Heart left ventricle (tissue), 16 donors: ENCODE results near the gene EPGN. TPM values are rescaled to one million over a fixed set of nuclear protein-coding genes. Genes with fewer than 3 reads are reported as not detected.

Source experiments
- ATAC-seq, 4 donors: fragments of 200-7000 bp; cut with Tn5 transposase; one replicate each; pipeline ENCODE4 v1.9.1; 2020 to 2022; ENCODE audit warnings: moderate library complexity in 4 of 4, mild to moderate bottlenecking in 3 of 4, moderate number of reproducible peaks in 1 of 4
- DNase-seq, 5 donors: peaks; one replicate each; pipeline ENCODE4 v3.0.0-alpha.2; 2020
- H3K27ac ChIP-seq, 12 donors: fragments of 200-600 bp; sonication (generic) in 4 of 12; one replicate each; pipeline versions ENCODE4 v1.5.0 to v1.8.0; 2016 to 2022; ENCODE audit warnings: mild to moderate bottlenecking in 2 of 12
- H3K27me3 ChIP-seq, 9 donors: fragments of 200-600 bp; sonication (generic) in 2 of 9; one replicate each; pipeline versions ENCODE4 v1.5.1 to v1.8.0; 2016 to 2022; ENCODE audit warnings: mild to moderate bottlenecking in 3 of 9
- H3K36me3 ChIP-seq, 9 donors: fragments of 200-600 bp; sonication (generic) in 2 of 9; one replicate each; pipeline versions ENCODE4 v1.5.0 to v1.8.0; 2018 to 2022; ENCODE audit warnings: mild to moderate bottlenecking in 2 of 9
- H3K4me1 ChIP-seq, 12 donors: fragments of 200-600 bp; sonication (generic) in 4 of 12; one replicate each; pipeline versions ENCODE4 v1.5.0 to v1.8.0; 2016 to 2022; ENCODE audit warnings: mild to moderate bottlenecking in 3 of 12
- H3K4me3 ChIP-seq, 12 donors: fragments of 200-600 bp; sonication (generic) in 4 of 12; one replicate each; pipeline versions ENCODE4 v1.5.0 to v1.8.0; 2017 to 2022; ENCODE audit warnings: mild to moderate bottlenecking in 9 of 12, moderate library complexity in 4 of 12
- H3K9me3 ChIP-seq, 12 donors: fragments of 200-600 bp; sonication (generic) in 4 of 12; one replicate each; pipeline versions ENCODE4 v1.5.0 to v1.8.0; 2016 to 2022; ENCODE audit warnings: mild to moderate bottlenecking in 1 of 12
- POLR2A ChIP-seq, 2 donors: fragments of 450-650 bp; IDR thresholded peaks; one replicate each; pipeline ENCODE4 v1.6.1; 2017; ENCODE audit warnings: antibody characterized with exemption in 2 of 2, mild to moderate bottlenecking in 2 of 2, moderate library complexity in 2 of 2
- WGBS, 4 donors: extraction: QIAGEN DNeasy Blood & Tissue Kit in 2 of 4; methylation state at CpG; one replicate each; pipeline versions ENCODE4 v1.1.5 to v1.1.7; 2013 to 2018; 5-methylcytosine and 5-hydroxymethylcytosine counted together
- intact Hi-C, 10 donors: fragments of 100-400 bp; cut with DNase I; formaldehyde crosslinking; loops; one replicate each; pipeline versions ENCODE4 v1.11.1 to v1.14.2; 2022
- polyA plus RNA-seq, 2 donors: library from polyadenylated mRNA; stranded (reverse); fragments of 200-250 nt; gene quantifications; one replicate each; pipeline ENCODE4 v1.2.3, GENCODE V29; 2013
- total RNA-seq, 9 donors: library from RNA; depleted of rRNA in 2 of 9; stranded (reverse); fragments of >200 nt in 2 of 9; fragmentation: NEBNext Ultra II Directional in 3 of 9; extraction: Animal tissue kit (Norgen Biotek cat#: 25700) in 3 of 9; gene quantifications; one replicate each; pipeline versions ENCODE4 v1.1.0 to v1.2.4, GENCODE V29; 2016 to 2023
- TF ChIP-seq, protein P1 (sequence below), 12 donors: fragments of 200-600 bp; sonication (generic) in 4 of 12; IDR thresholded peaks; one replicate each; pipeline versions ENCODE4 v1.5.0 to v1.8.0; 2018 to 2022; ENCODE audit warnings: antibody characterized with exemption in 12 of 12, mild to moderate bottlenecking in 5 of 12
- donor health status: ischemic (EF 13 %, LVEDD 7.1; RV severe dilation, severe dysfunction).
- donor health status: healthy with polysubstance abuse.
- donor health status: DM: no; HTN: yes; CAD: no.
- donor health status: DM: no; HTN: no; CAD: no.
- donor health status: ischemic (EF 25% LVEDD 6.9; RV normal size, moderate dysfunction).
- donor health status: ischemic (EF 25% LVEDD 5.7; RV mildly dilated, moderate dysfunction).
- donor health status: healthy.
- donor health status: DM: yes; HTN: yes; CAD: no.
- donor health status: ischemic (EF 35%, LVEDD 5.7; RV mildly dilated, moderate dysfunction).
- donor health status: nonischemic (EF 11% LVEDD 7.7; RV severe dilation, severe dysfunction).
- donor health status: DM: yes; HTN: yes; CAD: no.
- donor health status: PGD.
- donor health status: ischemic (EF 29% LVEDD 5.4; RV normal size, mild dysfunction).
- donor health status: nonischemic (EF 23%, LVEDD 6.1; RV moderate dilation, normal function).

EPGN gene
- total and polyA plus RNA-seq, 11 donors: 5.8 TPM; not detected in 10

DNA sequence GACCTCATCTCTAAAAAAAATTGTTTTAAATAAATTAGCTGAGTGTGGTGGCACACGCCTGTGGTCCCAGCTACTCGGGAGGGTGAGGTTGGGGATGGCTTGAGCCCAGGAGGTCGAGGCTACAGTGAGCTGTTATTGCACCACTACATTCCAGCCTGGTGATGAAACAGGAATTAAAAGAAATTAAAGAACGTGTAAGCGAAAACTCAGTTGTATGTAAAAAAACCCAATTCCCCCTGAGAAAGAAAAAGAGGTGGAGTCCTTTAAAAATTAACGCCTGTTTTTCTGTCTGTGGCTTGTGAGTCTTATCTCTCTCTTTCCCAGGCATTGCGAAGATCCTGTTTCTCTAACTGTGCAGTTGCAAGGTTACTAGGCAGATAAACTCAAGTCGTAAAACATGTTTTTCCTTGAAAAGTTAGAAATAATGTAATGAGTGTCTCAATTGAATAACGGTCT, 22.1 kb downstream of the EPGN start:
- intact Hi-C loops: no loop called here
- ATAC-seq (no peak), DNase-seq (no peak)
- TF ChIP-seq POLR2A (IDR thresholded peaks at IDR 0.05): no peak
- TF ChIP-seq, protein P1, sequence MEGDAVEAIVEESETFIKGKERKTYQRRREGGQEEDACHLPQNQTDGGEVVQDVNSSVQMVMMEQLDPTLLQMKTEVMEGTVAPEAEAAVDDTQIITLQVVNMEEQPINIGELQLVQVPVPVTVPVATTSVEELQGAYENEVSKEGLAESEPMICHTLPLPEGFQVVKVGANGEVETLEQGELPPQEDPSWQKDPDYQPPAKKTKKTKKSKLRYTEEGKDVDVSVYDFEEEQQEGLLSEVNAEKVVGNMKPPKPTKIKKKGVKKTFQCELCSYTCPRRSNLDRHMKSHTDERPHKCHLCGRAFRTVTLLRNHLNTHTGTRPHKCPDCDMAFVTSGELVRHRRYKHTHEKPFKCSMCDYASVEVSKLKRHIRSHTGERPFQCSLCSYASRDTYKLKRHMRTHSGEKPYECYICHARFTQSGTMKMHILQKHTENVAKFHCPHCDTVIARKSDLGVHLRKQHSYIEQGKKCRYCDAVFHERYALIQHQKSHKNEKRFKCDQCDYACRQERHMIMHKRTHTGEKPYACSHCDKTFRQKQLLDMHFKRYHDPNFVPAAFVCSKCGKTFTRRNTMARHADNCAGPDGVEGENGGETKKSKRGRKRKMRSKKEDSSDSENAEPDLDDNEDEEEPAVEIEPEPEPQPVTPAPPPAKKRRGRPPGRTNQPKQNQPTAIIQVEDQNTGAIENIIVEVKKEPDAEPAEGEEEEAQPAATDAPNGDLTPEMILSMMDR (IDR thresholded peaks at IDR 0.05): no peak
- H3K4me1 ChIP-seq: no peaks in the 10 kb centered on the region
- peaks cover 0 to 7% (median 0%) of the 10 kb centered on the region in 9 donors for H3K27me3 ChIP-seq
- 58 to 66% (median 64%) methylated on average over 9 of the region's 9 CpGs for WGBS, 4 donors
- no peaks in the 10 kb centered on the region for H3K9me3 ChIP-seq
- H3K4me3 ChIP-seq: no peak overlapping the region
- no peak overlapping the region for H3K27ac ChIP-seq
- no peaks in the 10 kb centered on the region for H3K36me3 ChIP-seq

GRCh38 chr4:74331252-74331651, 23.0 kb downstream of the EPGN start:
- WGBS, 4 donors: 63 to 79% (median 76%) methylated on average over 2 of the region's 2 CpGs
- DNase-seq: no peak
- no peak overlapping the region for H3K4me3 ChIP-seq
- no peaks in the 10 kb centered on the region for H3K9me3 ChIP-seq
- intact Hi-C loops: no loop called here
- TF ChIP-seq POLR2A (IDR thresholded peaks at IDR 0.05): no peak
- TF ChIP-seq, protein P1 (IDR thresholded peaks at IDR 0.05): no peak
- peaks cover 0 to 6% (median 0%) of the 10 kb centered on the region in 9 donors for H3K27me3 ChIP-seq
- no peaks in the 10 kb centered on the region for H3K36me3 ChIP-seq
- ATAC-seq: no peak
- H3K27ac ChIP-seq: no peak overlapping the region
- H3K4me1 ChIP-seq: no peaks in the 10 kb centered on the region

DNA sequence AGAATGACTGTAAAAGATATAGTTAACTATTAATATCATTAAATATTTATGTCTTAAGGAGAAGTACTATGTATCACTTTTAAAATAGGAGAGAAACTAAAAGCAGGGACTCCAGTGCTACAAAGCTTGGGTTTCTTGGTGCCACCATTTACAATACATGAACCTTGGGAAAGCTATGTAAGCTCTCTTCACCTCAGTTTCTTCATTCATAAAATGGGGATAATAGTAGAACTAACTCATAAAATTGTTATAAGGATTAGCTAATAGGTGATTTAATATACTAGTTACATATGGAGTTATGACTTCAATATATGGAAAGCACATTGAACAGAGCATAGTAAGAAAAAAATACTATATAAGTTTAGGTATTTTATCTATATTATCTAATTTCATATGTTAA, 23.7 kb downstream of the EPGN start:
- H3K4me3 ChIP-seq: no peak overlapping the region
- no peak for DNase-seq
- TF ChIP-seq, protein P1 (IDR thresholded peaks at IDR 0.05): no peak
- TF ChIP-seq POLR2A (IDR thresholded peaks at IDR 0.05): no peak
- H3K27ac ChIP-seq: no peak overlapping the region
- H3K36me3 ChIP-seq: no peaks in the 10 kb centered on the region
- intact Hi-C loops: no loop called here
- no peaks in the 10 kb centered on the region for H3K9me3 ChIP-seq
- H3K27me3 ChIP-seq: peaks cover 0 to 3% (median 0%) of the 10 kb centered on the region in 9 donors
- H3K4me1 ChIP-seq: no peaks in the 10 kb centered on the region
- no peak for ATAC-seq

- intact Hi-C loops: no loop called here
- WGBS, 4 donors: 77 to 89% (median 84%) methylated on average over 7 of the region's 7 CpGs
These were observed 26.4 kb downstream of the EPGN start for GRCh38 chr4:74334636-74335035.

More at GRCh38 chr4:74334636-74335035, 26.4 kb downstream of the EPGN start:
- Histone ChIP-seq H3K4me1 (peaks cover 0 to 5% (median 0%) of the 10 kb centered on the region in 12 donors), H3K36me3 (no peaks in the 10 kb centered on the region), H3K4me3 (no peak overlapping the region), H3K27ac (no peak overlapping the region), H3K9me3 (no peaks in the 10 kb centered on the region), H3K27me3 (peaks cover 0 to 3% (median 0%) of the 10 kb centered on the region in 9 donors)
- ATAC-seq (no peak), DNase-seq (no peak)
- TF ChIP-seq POLR2A (IDR thresholded peaks at IDR 0.05): no peak
- TF ChIP-seq, protein P1 (IDR thresholded peaks at IDR 0.05): no peak
